CD4-positive, alpha-beta memory T cell (primary cell): ENCODE data around the gene CDK10. TPM values are rescaled to one million over a fixed set of nuclear protein-coding genes. Genes with fewer than 3 reads are reported as not detected.

Experiments
- CTCF ChIA-PET: fragments of 350-600 bp; sonication (Branson Sonifier 250); formaldehyde crosslinking; loops from one replicate; lab custom pipeline; 2021; ENCODE audit warnings: inconsistent platforms; ENCODE audit not compliant: partially characterized antibody; lab: Charles Lee
- POLR2A ChIA-PET: fragments of 350-600 bp; sonication (Branson Sonifier 250); formaldehyde crosslinking; loops from one replicate; lab custom pipeline; 2021; ENCODE audit not compliant: partially characterized antibody; lab: Charles Lee
- DNase-seq, 5 donors: peaks; one replicate each; pipeline versions ENCODE4 v3.0.0 to v3.0.0-alpha.2; 2020 to 2022; ENCODE audit warnings: mixed read lengths in 1 of 5
- H3K27ac ChIP-seq: one replicate; pipeline ENCODE4 v1.7.0; 2013; ENCODE audit warnings: low read depth, low read length
- H3K27me3 ChIP-seq: 2 replicates; pipeline ENCODE4 v1.7.0; 2013; ENCODE audit warnings: mild to moderate bottlenecking, low read length, moderate library complexity; ENCODE audit not compliant: insufficient read depth
- H3K36me3 ChIP-seq: 2 replicates; pipeline ENCODE4 v1.7.0; 2013; ENCODE audit warnings: mild to moderate bottlenecking, low read length, moderate library complexity; ENCODE audit not compliant: insufficient read depth
- H3K4me1 ChIP-seq: 2 replicates; pipeline ENCODE4 v1.7.0; 2013; ENCODE audit warnings: mild to moderate bottlenecking, low read length, moderate library complexity; ENCODE audit not compliant: insufficient read depth
- H3K4me3 ChIP-seq, 2 donors: one replicate each; pipeline ENCODE4 v1.7.0; 2013; ENCODE audit warnings: low read length in 2 of 2, mild to moderate bottlenecking in 1 of 2
- H3K9me3 ChIP-seq, 2 donors: one replicate each; pipeline ENCODE4 v1.7.0; 2013; ENCODE audit warnings: low read length in 2 of 2, control low read depth in 1 of 2; ENCODE audit not compliant: control insufficient read depth in 1 of 2
- H3K27ac Mint-ChIP-seq, 7 donors: one replicate each; pipeline ENCODE4 v1.8.0; 2020 to 2021; ENCODE audit warnings: mixed read lengths in 7 of 7, mild to moderate bottlenecking in 6 of 7, inconsistent platforms in 3 of 7, moderate library complexity in 3 of 7
- H3K27me3 Mint-ChIP-seq, 2 donors: one replicate each; pipeline ENCODE4 v1.8.0; 2020 to 2021; ENCODE audit warnings: mixed read lengths in 2 of 2
- H3K36me3 Mint-ChIP-seq, 2 donors: one replicate each; pipeline ENCODE4 v1.8.0; 2020 to 2021; ENCODE audit warnings: mixed read lengths in 2 of 2, inconsistent platforms in 1 of 2, mild to moderate bottlenecking in 1 of 2
- H3K4me1 Mint-ChIP-seq, 4 donors: one replicate each; pipeline ENCODE4 v1.8.0; 2020 to 2021; ENCODE audit warnings: mixed read lengths in 4 of 4, mild to moderate bottlenecking in 1 of 4
- H3K4me3 Mint-ChIP-seq, 8 donors: one replicate each; pipeline ENCODE4 v1.8.0; 2020 to 2021; ENCODE audit warnings: mixed read lengths in 8 of 8, mild to moderate bottlenecking in 7 of 8, moderate library complexity in 6 of 8, inconsistent platforms in 3 of 8
- H3K9me3 Mint-ChIP-seq, 8 donors: one replicate each; pipeline ENCODE4 v1.8.0; 2020 to 2021; ENCODE audit warnings: mixed read lengths in 8 of 8, mild to moderate bottlenecking in 5 of 8, inconsistent platforms in 3 of 8, moderate library complexity in 1 of 8
- intact Hi-C: fragments of 100-400 bp; cut with micrococcal nuclease; formaldehyde crosslinking; loops from one replicate; pipeline ENCODE4 v1.15.1; 2023
- polyA plus RNA-seq, 2 donors: library from polyadenylated mRNA; unstranded; fragments of 300-500 nt; fragmentation: Illumina TruSeq; gene quantifications; one replicate each; pipeline ENCODE4 v1.2.3, GENCODE V29; 2021
- total RNA-seq, 2 experiments: library from RNA; stranded (reverse); gene quantifications; one replicate each; pipeline ENCODE4 v1.2.3, GENCODE V29; 2021

The CDK10 gene
- total and polyA plus RNA-seq, 4 experiments from 2014 or later, result 24.8 to 140 (median 83.9) TPM

DNA sequence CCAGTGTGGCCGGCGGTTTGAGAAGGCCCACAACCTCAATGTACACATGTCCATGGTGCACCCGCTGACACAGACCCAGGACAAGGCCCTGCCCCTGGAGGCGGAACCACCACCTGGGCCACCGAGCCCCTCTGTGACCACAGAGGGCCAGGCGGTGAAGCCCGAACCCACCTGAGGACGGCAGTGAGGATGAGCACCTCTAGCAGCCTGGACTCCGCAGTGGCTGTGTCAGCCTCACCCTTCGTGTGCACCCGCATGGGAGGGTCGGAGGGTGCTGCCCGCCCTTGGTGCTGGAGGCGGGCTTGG lies 51.5 kb downstream of the CDK10 start:
- POLR2A ChIA-PET, result interaction anchor here (0.7 to 13.4 kb wide), 11 partner anchors 9 to 135 kb away, joined by 3 to 288 read pairs (median 6); partner anchors contain the start of genes TCF25 and VPS9D1

GRCh38 chr16:89738538-89739317 lies 52.2 kb downstream of the CDK10 start:
- Mint-ChIP-seq H3K27me3 (no peaks in the 10 kb centered on the region), H3K4me1 (peaks cover 27 to 68% (median 39%) of the 10 kb centered on the region in 4 donors), H3K4me3 (no peak overlapping the region), H3K9me3 (no peaks in the 10 kb centered on the region), H3K27ac (peak overlapping the region in 3 of 7 donors; percentile 8 to 50 (median 30)), H3K36me3 (peaks cover 43 to 66% of the 10 kb centered on the region in 2 donors)
- POLR2A ChIA-PET, result interaction anchor here (0.7 to 13.4 kb wide), 9 partner anchors 14 to 98 kb away, joined by 3 to 288 read pairs (median 4); partner anchors contain the start of gene VPS9D1
- CTCF ChIA-PET, result interaction anchor here (0.6 to 5.9 kb wide), 6 partner anchors 14 to 39 kb away, joined by 3 to 42 read pairs (median 6); no protein-coding TSS in a partner anchor
- intact Hi-C loops, result no loop called here
- no peak for DNase-seq
- Histone ChIP-seq H3K27me3 (no peaks in the 10 kb centered on the region), H3K9me3 (no peaks in the 10 kb centered on the region), H3K36me3 (peaks cover 65% of the 10 kb centered on the region), H3K27ac (no peak overlapping the region), H3K4me1 (peaks cover 55% of the 10 kb centered on the region), H3K4me3 (no peak overlapping the region)

More for the DNA sequence above, 51.5 kb downstream of the CDK10 start:
- no peaks in the 10 kb centered on the region for H3K27me3 ChIP-seq
- CTCF ChIA-PET, result interaction anchor here (0.6 to 5.9 kb wide), 5 partner anchors 14 to 121 kb away, joined by 3 to 42 read pairs (median 7); no protein-coding TSS in a partner anchor
- intact Hi-C loops, result no loop called here
- H3K36me3 ChIP-seq, result peaks cover 72% of the 10 kb centered on the region
- H3K36me3 Mint-ChIP-seq, result peaks cover 48 to 71% of the 10 kb centered on the region in 2 donors
- H3K4me3 ChIP-seq, result no peak overlapping the region
- H3K27ac ChIP-seq, result peak overlapping the region; percentile 31
- peak overlapping the region in 3 of 8 donors; percentile 25 to 82 (median 81) for H3K4me3 Mint-ChIP-seq
- H3K27me3 Mint-ChIP-seq, result no peaks in the 10 kb centered on the region
- H3K4me1 Mint-ChIP-seq, result peaks cover 24 to 69% (median 37%) of the 10 kb centered on the region in 4 donors
- DNase-seq, result no peak
- no peaks in the 10 kb centered on the region for H3K9me3 ChIP-seq
- H3K9me3 Mint-ChIP-seq, result no peaks in the 10 kb centered on the region
- H3K4me1 ChIP-seq, result peaks cover 49% of the 10 kb centered on the region
- peak overlapping the region in 3 of 7 donors; percentile 87 to 92 (median 92) for H3K27ac Mint-ChIP-seq

- Histone ChIP-seq H3K4me3 (no peak overlapping the region), H3K27me3 (no peaks in the 10 kb centered on the region), H3K36me3 (peaks cover 59% of the 10 kb centered on the region), H3K9me3 (no peaks in the 10 kb centered on the region), H3K27ac (no peak overlapping the region), H3K4me1 (peaks cover 55% of the 10 kb centered on the region)
- Mint-ChIP-seq H3K36me3 (peaks cover 38 to 62% of the 10 kb centered on the region in 2 donors), H3K9me3 (no peaks in the 10 kb centered on the region), H3K27ac (peak overlapping the region in 2 of 7 donors; percentile 29 to 50), H3K27me3 (no peaks in the 10 kb centered on the region), H3K4me1 (peaks cover 27 to 61% (median 38%) of the 10 kb centered on the region in 4 donors), H3K4me3 (no peak overlapping the region)
- POLR2A ChIA-PET, result interaction anchor here (1.0 to 13.4 kb wide), 7 partner anchors 14 to 98 kb away, joined by 3 to 288 read pairs (median 5); no protein-coding TSS in a partner anchor
- no peak for DNase-seq
- CTCF ChIA-PET, result interaction anchor here (0.9 to 5.9 kb wide), 5 partner anchors 15 to 39 kb away, joined by 3 to 42 read pairs (median 7); no protein-coding TSS in a partner anchor
- intact Hi-C loops, result no loop called here
Measured at GRCh38 chr16:89739383-89739782, 52.9 kb downstream of the CDK10 start.

- H3K9me3 ChIP-seq, result no peaks in the 10 kb centered on the region
- H3K27me3 Mint-ChIP-seq, result no peaks in the 10 kb centered on the region
- H3K27ac Mint-ChIP-seq, result peak overlapping the region in 2 of 7 donors; percentile 55 to 74
- H3K27ac ChIP-seq, result no peak overlapping the region
- intact Hi-C loops, result no loop called here
- peaks cover 35% of the 10 kb centered on the region for H3K4me1 ChIP-seq
- H3K4me3 ChIP-seq, result no peak overlapping the region
- peaks cover 26 to 49% of the 10 kb centered on the region in 2 donors for H3K36me3 Mint-ChIP-seq
- ChIA-PET POLR2A (interaction anchor here (0.8 to 13.4 kb wide), 13 partner anchors 9 to 51 kb away, joined by 3 to 288 read pairs (median 4); no protein-coding TSS in a partner anchor), CTCF (interaction anchor here (0.6 to 5.9 kb wide), 5 partner anchors 16 to 102 kb away, joined by 3 to 42 read pairs (median 4); no protein-coding TSS in a partner anchor)
- H3K4me1 Mint-ChIP-seq, result peaks cover 23 to 51% (median 29%) of the 10 kb centered on the region in 4 donors
- peaks cover 40% of the 10 kb centered on the region for H3K36me3 ChIP-seq
- H3K4me3 Mint-ChIP-seq, result peak overlapping the region in 1 of 8 donors; percentile 43
- H3K9me3 Mint-ChIP-seq, result no peaks in the 10 kb centered on the region
- DNase-seq, result no peak
- no peaks in the 10 kb centered on the region for H3K27me3 ChIP-seq
Measured at GRCh38 chr16:89741342-89742014, 55.0 kb downstream of the CDK10 start.

DNA sequence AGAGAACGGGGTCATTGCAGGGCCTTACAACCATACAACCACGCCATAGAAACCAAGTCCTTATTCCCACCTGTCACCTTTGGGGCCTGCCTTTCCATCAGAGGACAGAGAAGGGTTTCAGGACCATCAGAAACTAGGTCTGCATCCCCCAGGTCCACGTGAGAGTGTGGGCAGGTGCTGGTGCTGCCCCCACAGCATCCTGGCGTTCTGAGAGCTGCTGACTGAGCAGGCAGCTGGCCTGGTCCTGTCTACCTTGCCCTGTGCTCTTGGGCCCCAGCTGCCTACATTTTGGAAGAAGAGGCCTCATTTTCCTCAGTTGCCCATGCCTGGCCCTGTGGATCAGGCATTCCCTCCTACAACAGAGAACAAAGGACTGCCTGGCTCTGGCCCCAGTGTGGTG lies 56.5 kb downstream of the CDK10 start:
- Mint-ChIP-seq H3K4me1 (peaks cover 10 to 37% (median 17%) of the 10 kb centered on the region in 4 donors), H3K4me3 (no peak overlapping the region), H3K27me3 (no peaks in the 10 kb centered on the region), H3K9me3 (no peaks in the 10 kb centered on the region), H3K36me3 (peaks cover 19 to 38% of the 10 kb centered on the region in 2 donors), H3K27ac (peak overlapping the region in 6 of 7 donors; percentile 30 to 68 (median 49))
- ChIA-PET POLR2A (interaction anchor here (0.9 to 13.4 kb wide), 8 partner anchors 8 to 42 kb away, joined by 3 to 288 read pairs (median 6); no protein-coding TSS in a partner anchor), CTCF (interaction anchor here (0.7 to 1.4 kb wide), 2 partner anchors 18 to 51 kb away, joined by 3 read pairs; no protein-coding TSS in a partner anchor)
- no peak for DNase-seq
- Histone ChIP-seq H3K4me1 (peaks cover 21% of the 10 kb centered on the region), H3K36me3 (peaks cover 29% of the 10 kb centered on the region), H3K4me3 (no peak overlapping the region), H3K9me3 (no peaks in the 10 kb centered on the region), H3K27me3 (no peaks in the 10 kb centered on the region), H3K27ac (no peak overlapping the region)
- intact Hi-C loops, result no loop called here

- Mint-ChIP-seq H3K4me1 (peaks cover 7 to 23% (median 14%) of the 10 kb centered on the region in 4 donors), H3K27ac (peak overlapping the region in 2 of 7 donors; percentile 27 to 46), H3K4me3 (no peak overlapping the region), H3K36me3 (peaks cover 5 to 20% of the 10 kb centered on the region in 2 donors), H3K27me3 (no peaks in the 10 kb centered on the region), H3K9me3 (no peaks in the 10 kb centered on the region)
- Histone ChIP-seq H3K4me1 (peaks cover 11% of the 10 kb centered on the region), H3K9me3 (no peaks in the 10 kb centered on the region), H3K27me3 (no peaks in the 10 kb centered on the region), H3K27ac (no peak overlapping the region), H3K4me3 (no peak overlapping the region), H3K36me3 (peaks cover 10% of the 10 kb centered on the region)
- CTCF ChIA-PET, result no interaction called here
- intact Hi-C loops, result no loop called here
- POLR2A ChIA-PET, result interaction anchor here (1.0 to 1.5 kb wide), 2 partner anchors 18 to 45 kb away, joined by 4 read pairs; no protein-coding TSS in a partner anchor
- DNase-seq, result no peak
Measured at GRCh38 chr16:89744813-89745212, 58.3 kb downstream of the CDK10 start.
